ENCODE data around the gene GPC5.

GRCh38 chr13:91726671-91727070 lies 328.2 kb downstream of the GPC5 start:
- no peak for TF ChIP-seq CTCF (IDR thresholded peaks at IDR 0.05)
- TF ChIP-seq POLR2A (IDR thresholded peaks at IDR 0.05): no peak
